HepG2 (cell line): Measurements from ENCODE around the gene TRMT1. TPM values are rescaled to one million over a fixed set of nuclear protein-coding genes. Genes with fewer than 3 reads are reported as not detected.

Source experiments
- GPN1 ChIP-seq: sonication (generic); formaldehyde crosslinking; IDR thresholded peaks from 2 replicates; pipeline ENCODE4 v1.5.1; 2020; ENCODE audit warnings: missing genetic modification reagents, borderline replicate concordance
- GTF3A ChIP-seq: sonication (generic); formaldehyde crosslinking; conservative IDR thresholded peaks from 2 replicates; pipeline ENCODE4 v1.4.0; 2020; ENCODE audit warnings: mild to moderate bottlenecking, missing genetic modification reagents
- HNF4G ChIP-seq, 2 experiments: sonication (generic) in 1 of 2; formaldehyde crosslinking in 1 of 2; IDR thresholded peaks; 2 replicates each; pipeline versions ENCODE4 v1.4.0 to v1.6.1; 2011 to 2020; ENCODE audit warnings: borderline replicate concordance in 2 of 2, low read depth in 2 of 2, mild to moderate bottlenecking in 2 of 2, low read length in 1 of 2, missing genetic modification reagents in 1 of 2, moderate library complexity in 1 of 2
- KLF16 ChIP-seq, 2 experiments: sonication (generic) in 1 of 2; formaldehyde crosslinking in 1 of 2; IDR thresholded peaks; 2 replicates each; pipeline versions ENCODE4 v1.6.1 to v1.8.0; 2016 to 2023; ENCODE audit warnings: missing genetic modification reagents in 2 of 2, missing compliant biosample characterization in 1 of 2
- KMT2B ChIP-seq: IDR thresholded peaks from 2 replicates; pipeline ENCODE4 v1.6.1; 2016; ENCODE audit warnings: missing genetic modification reagents, missing compliant biosample characterization
- NFIC ChIP-seq: IDR thresholded peaks from 2 replicates; pipeline ENCODE4 v1.6.1; 2012; ENCODE audit warnings: mild to moderate bottlenecking, low read length, inconsistent platforms
- PHB2 ChIP-seq: fragments of 450-650 bp; IDR thresholded peaks from 2 replicates; pipeline ENCODE4 v1.6.1; 2018; ENCODE audit not compliant: partially characterized antibody
- PHF20 ChIP-seq: sonication (generic); formaldehyde crosslinking; IDR thresholded peaks from 2 replicates; pipeline ENCODE4 v1.5.0; 2020; ENCODE audit warnings: mild to moderate bottlenecking, missing genetic modification reagents
- RAD51 ChIP-seq: fragments of 450-650 bp; IDR thresholded peaks from 2 replicates; pipeline ENCODE4 v1.6.1; 2016; ENCODE audit warnings: borderline replicate concordance
- REST ChIP-seq, 2 experiments: IDR thresholded peaks; 2 replicates each; pipeline ENCODE4 v1.6.1; 2011 to 2012; ENCODE audit warnings: low read length in 2 of 2, borderline replicate concordance in 1 of 2, low read depth in 1 of 2, mild to moderate bottlenecking in 1 of 2, moderate library complexity in 1 of 2
- SP140L ChIP-seq: sonication (generic); formaldehyde crosslinking; IDR thresholded peaks from 2 replicates; pipeline ENCODE4 v1.4.0; 2020; ENCODE audit warnings: missing genetic modification reagents, borderline replicate concordance
- SRSF9 ChIP-seq: fragments of 200-400 bp; formaldehyde crosslinking; IDR thresholded peaks from 2 replicates; pipeline ENCODE4 v1.6.1; 2018; ENCODE audit warnings: borderline replicate concordance, mild to moderate bottlenecking, low read depth, low read length; ENCODE audit not compliant: insufficient read depth, poor library complexity, severe bottlenecking
- TP53 ChIP-seq: sonication (generic); formaldehyde crosslinking; conservative IDR thresholded peaks from 2 replicates; pipeline ENCODE4 v1.4.0; 2020; ENCODE audit warnings: missing genetic modification reagents
- YY1 ChIP-seq: IDR thresholded peaks from 2 replicates; pipeline ENCODE4 v1.6.1; 2011; ENCODE audit warnings: low read length, low read depth, moderate library complexity, mild to moderate bottlenecking; ENCODE audit not compliant: insufficient read depth, insufficient replicate concordance
- ZNF652 ChIP-seq: IDR thresholded peaks from 2 replicates; pipeline ENCODE4 v1.6.1; 2016; ENCODE audit warnings: low read depth, borderline replicate concordance
- ZNF782 ChIP-seq: sonication (generic); formaldehyde crosslinking; IDR thresholded peaks from 2 replicates; pipeline ENCODE4 v1.4.0; 2020; ENCODE audit warnings: missing genetic modification reagents, mild to moderate bottlenecking, borderline replicate concordance
- polyA plus RNA-seq, 8 experiments: library from polyadenylated mRNA; depleted of rRNA in 3 of 8; stranded (reverse) in 7 of 8; unstranded in 1 of 8; fragments of >200 nt; fragmentation: Illumina TruSeq in 4 of 8; extraction: Trizol in 4 of 8; gene quantifications; 2 replicates each; pipeline versions ENCODE4 v1.2.1 to v1.2.3, GENCODE V29; 2011 to 2016; ENCODE audit warnings: low read depth in 4 of 8, missing spikeins in 1 of 8, mixed read lengths in 1 of 8; ENCODE audit not compliant: insufficient read depth in 1 of 8
- total RNA-seq, 5 experiments: library from RNA; depleted of rRNA; stranded (reverse); fragments of >200 nt; fragmentation: Illumina TruSeq; extraction: Trizol; gene quantifications; 2 replicates each; pipeline ENCODE4 v1.2.3, GENCODE V29; 2016; ENCODE audit warnings: low read depth in 1 of 5
- TF ChIP-seq, protein P1 (sequence below): IDR thresholded peaks from 2 replicates; pipeline ENCODE4 v1.6.1; 2018; ENCODE audit warnings: missing genetic modification reagents, mild to moderate bottlenecking, missing compliant biosample characterization
- TF ChIP-seq, protein P2 (sequence below): sonication (generic); formaldehyde crosslinking; IDR thresholded peaks from 2 replicates; pipeline ENCODE4 v1.5.0; 2020; ENCODE audit warnings: mild to moderate bottlenecking, missing genetic modification reagents, moderate library complexity
- TF ChIP-seq, protein P3 (sequence below): sonication (generic); formaldehyde crosslinking; IDR thresholded peaks from 2 replicates; pipeline ENCODE4 v1.9.0; 2021; ENCODE audit warnings: missing genetic modification reagents, borderline replicate concordance

TRMT1 gene
- total and polyA plus RNA-seq, 2 of the 13 experiments (the other 11 are each of a cell fraction or from before 2014, with no cell fraction given) = 35.5 to 44.1 TPM

DNA sequence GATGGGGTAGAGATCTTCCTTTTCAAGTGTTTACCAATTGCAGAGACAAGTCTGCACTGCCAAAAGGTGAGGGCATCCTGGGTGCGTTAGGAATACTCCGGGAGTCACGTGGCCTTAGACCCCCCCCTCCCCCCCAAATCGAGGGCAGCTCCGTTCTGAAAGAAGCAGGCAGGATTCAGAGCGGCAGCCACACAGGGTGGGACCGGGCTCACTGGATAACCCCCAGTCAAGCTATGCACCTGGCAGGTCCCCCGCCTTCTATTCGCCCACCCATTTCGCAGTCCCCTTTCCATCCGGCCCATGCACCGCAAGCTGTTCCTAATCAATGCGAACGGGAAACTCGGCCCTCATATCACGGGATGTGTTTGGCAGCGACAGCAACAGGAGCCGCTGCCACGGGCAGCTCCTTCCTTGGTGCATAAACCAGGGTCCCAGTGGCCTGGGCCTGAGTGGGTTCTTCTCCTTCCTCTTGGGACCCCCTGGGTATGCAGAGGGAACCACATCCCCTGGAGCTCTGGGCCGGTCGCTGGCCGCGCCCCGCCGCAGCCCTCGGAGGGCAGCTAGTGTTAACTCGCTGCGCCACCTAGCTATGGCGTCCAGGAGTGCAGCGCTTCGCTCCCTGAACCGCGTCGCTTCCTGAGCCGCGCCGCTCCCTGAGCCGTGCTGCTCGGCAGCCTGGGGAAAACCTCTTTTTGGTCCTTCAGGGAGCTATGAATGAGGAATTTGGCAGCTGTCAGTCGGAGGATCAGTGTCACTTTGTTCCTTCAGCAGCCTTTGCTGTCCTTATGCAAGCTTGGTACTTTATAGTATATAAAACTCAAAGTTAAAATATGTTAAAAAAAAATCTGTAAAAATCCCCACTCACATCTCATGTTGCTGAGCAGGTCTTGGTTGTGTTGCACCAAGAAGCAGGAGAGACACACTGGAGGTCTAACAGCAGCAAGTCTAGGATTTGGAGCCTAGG lies 55.3 kb downstream of the TRMT1 start (continued):
- TF ChIP-seq, protein P1, sequence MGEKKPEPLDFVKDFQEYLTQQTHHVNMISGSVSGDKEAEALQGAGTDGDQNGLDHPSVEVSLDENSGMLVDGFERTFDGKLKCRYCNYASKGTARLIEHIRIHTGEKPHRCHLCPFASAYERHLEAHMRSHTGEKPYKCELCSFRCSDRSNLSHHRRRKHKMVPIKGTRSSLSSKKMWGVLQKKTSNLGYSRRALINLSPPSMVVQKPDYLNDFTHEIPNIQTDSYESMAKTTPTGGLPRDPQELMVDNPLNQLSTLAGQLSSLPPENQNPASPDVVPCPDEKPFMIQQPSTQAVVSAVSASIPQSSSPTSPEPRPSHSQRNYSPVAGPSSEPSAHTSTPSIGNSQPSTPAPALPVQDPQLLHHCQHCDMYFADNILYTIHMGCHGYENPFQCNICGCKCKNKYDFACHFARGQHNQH (CRISPR knock-in tag) = peak; percentile 91
- 0 out of 2 replicates have a peak, but pooled peaks have one; percentile 24 for TF ChIP-seq GPN1 (CRISPR knock-in tag)
- TF ChIP-seq, protein P2, sequence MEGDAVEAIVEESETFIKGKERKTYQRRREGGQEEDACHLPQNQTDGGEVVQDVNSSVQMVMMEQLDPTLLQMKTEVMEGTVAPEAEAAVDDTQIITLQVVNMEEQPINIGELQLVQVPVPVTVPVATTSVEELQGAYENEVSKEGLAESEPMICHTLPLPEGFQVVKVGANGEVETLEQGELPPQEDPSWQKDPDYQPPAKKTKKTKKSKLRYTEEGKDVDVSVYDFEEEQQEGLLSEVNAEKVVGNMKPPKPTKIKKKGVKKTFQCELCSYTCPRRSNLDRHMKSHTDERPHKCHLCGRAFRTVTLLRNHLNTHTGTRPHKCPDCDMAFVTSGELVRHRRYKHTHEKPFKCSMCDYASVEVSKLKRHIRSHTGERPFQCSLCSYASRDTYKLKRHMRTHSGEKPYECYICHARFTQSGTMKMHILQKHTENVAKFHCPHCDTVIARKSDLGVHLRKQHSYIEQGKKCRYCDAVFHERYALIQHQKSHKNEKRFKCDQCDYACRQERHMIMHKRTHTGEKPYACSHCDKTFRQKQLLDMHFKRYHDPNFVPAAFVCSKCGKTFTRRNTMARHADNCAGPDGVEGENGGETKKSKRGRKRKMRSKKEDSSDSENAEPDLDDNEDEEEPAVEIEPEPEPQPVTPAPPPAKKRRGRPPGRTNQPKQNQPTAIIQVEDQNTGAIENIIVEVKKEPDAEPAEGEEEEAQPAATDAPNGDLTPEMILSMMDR = peak; percentile 99
- TF ChIP-seq PHF20 (CRISPR knock-in tag) = no peak
- no peak for TF ChIP-seq HNF4G (IDR thresholded peaks at IDR 0.05; ENCODE audit: borderline replicate concordance, low read depth, low read length)
- no peak for TF ChIP-seq HNF4G (CRISPR knock-in tag; IDR thresholded peaks at IDR 0.05; ENCODE audit: borderline replicate concordance, low read depth)
- no peak for TF ChIP-seq ZNF782 (CRISPR knock-in tag)
- 0 out of 2 replicates have a peak, but pooled peaks have one; percentile 17 for TF ChIP-seq NFIC
- TF ChIP-seq REST (IDR thresholded peaks at IDR 0.05; ENCODE audit: borderline replicate concordance in 1 of 2, low read depth in 1 of 2, low read length in 2 of 2) = no peak
- no peak for TF ChIP-seq ZNF652 (CRISPR knock-in tag)
- TF ChIP-seq TP53 (CRISPR knock-in tag) = no peak
- TF ChIP-seq, protein P3, sequence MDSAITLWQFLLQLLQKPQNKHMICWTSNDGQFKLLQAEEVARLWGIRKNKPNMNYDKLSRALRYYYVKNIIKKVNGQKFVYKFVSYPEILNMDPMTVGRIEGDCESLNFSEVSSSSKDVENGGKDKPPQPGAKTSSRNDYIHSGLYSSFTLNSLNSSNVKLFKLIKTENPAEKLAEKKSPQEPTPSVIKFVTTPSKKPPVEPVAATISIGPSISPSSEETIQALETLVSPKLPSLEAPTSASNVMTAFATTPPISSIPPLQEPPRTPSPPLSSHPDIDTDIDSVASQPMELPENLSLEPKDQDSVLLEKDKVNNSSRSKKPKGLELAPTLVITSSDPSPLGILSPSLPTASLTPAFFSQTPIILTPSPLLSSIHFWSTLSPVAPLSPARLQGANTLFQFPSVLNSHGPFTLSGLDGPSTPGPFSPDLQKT = 0 out of 2 replicates have a peak, but pooled peaks have one; percentile 22
- TF ChIP-seq RAD51 = peak; percentile 37; the same call in 1 of the 2 replicates
- TF ChIP-seq GTF3A (CRISPR knock-in tag) = no peak
- TF ChIP-seq SRSF9 = no peak
- no peak for TF ChIP-seq SP140L (CRISPR knock-in tag)
- TF ChIP-seq PHB2 = no peak
- peak; percentile 73 for TF ChIP-seq YY1
- peak; percentile 30; the same call in 1 of the 2 replicates for TF ChIP-seq KMT2B (CRISPR knock-in tag)
- peak in 1 of 2 experiments; percentile 40; a peak in 1 of 4 replicates for TF ChIP-seq KLF16 (CRISPR knock-in tag; IDR thresholded peaks at IDR 0.05)
